HG03097 (cell line): ENCODE data around the gene KIR3DL2.
"Not testable (repeated sequence)": the region's sequence is repeated elsewhere in the genome, so short reads cannot be mapped to it uniquely, and the experiment has no call there.

Experiments used
- ATAC-seq: cut with Tn5 transposase; IDR thresholded peaks from one replicate; pipeline ENCODE4 v1.9.1; 2021; ENCODE audit not compliant: unreplicated experiment, low FRiP score

The KIR3DL2 gene

GRCh38 chr19:54850061-54850640 is at the start of gene KIR3DL2:
Gene KIR3DL2, plus strand, starts transcription at chr19:54850443. Its CDS starts 33 bp downstream, at chr19:54850476.
- not testable (repeated sequence) for ATAC-seq

GRCh38 chr19:54803410-54803809 is 46.8 kb upstream of the KIR3DL2 start, which contains the start of gene KIR2DL4:
Gene KIR2DL4, plus strand, starts transcription at chr19:54803610. Its CDS starts 42 bp downstream, at chr19:54803652.
- no peak for ATAC-seq

- no peak for ATAC-seq
Measured at GRCh38 chr19:54804101-54804500, 46.1 kb upstream of the KIR3DL2 start.

DNA sequence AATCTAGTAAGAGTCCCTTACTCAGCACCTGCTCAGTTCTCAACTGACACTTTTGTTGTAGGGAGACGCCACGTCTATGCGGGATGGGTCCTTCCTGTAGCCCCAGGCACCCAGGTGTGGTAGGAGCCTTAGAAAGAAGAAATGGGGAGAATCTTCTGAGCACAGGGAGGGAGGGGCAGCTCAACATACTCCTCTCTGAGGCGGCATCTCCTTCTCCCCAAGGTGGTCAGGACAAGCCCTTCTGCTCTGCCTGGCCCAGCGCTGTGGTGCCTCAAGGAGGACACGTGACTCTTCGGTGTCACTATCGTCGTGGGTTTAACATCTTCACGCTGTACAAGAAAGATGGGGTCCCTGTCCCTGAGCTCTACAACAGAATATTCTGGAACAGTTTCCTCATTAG is 45.7 kb upstream of the KIR3DL2 start:
- no peak for ATAC-seq

DNA sequence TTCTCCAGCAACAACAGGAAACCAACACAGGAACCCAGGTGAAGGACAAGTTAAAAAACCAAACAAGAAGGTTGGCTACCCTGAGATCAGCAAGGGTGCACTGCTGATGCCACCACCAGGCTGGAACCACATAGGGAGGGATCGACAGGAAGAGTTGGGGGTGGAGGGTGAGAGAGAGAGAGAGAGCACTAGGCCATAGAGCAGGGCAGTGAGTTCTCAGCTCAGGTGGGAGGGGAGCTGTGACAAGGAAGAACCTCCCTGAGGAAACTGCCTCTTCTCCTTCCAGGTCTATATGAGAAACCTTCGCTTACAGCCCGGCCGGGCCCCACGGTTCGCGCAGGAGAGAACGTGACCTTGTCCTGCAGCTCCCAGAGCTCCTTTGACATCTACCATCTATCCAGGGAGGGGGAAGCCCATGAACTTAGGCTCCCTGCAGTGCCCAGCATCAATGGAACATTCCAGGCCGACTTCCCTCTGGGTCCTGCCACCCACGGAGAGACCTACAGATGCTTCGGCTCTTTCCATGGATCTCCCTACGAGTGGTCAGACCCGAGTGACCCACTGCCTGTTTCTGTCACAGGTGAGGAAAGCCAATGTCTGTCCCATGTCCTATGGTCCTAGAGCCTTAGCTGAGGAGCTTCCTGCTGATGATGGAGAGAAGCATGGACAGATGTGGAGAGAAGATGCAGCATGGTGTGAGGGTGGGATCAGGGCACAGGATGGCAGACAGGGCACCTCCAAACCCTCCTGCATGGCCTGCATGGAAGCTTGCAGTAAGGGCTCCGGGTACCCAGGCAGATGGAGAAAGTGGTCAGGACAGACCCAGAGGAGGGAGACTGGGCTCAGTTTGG is 44.4 kb upstream of the KIR3DL2 start:
- no peak for ATAC-seq

- no peak for ATAC-seq
Measured at GRCh38 chr19:54806516-54806838, 43.8 kb upstream of the KIR3DL2 start.

- not testable (repeated sequence) for ATAC-seq
Measured at GRCh38 chr19:54814571-54814970, 35.7 kb upstream of the KIR3DL2 start.

DNA sequence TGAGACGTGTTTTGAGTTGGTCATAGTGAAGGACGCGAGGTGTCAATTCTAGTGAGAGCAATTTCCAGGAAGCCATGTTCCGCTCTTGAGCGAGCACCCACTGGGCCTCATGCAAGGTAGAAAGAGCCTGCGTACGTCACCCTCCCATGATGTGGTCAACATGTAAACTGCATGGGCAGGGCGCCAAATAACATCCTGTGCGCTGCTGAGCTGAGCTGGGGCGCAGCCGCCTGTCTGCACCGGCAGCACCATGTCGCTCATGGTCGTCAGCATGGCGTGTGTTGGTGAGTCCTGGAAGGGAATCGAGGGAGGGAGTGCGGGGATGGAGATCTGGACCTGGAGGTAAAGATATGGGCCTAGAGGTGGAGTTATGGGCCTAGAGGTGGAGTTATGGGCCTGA is 34.0 kb upstream of the KIR3DL2 start, which contains the start of gene KIR3DL1:
TSS of gene KIR3DL1 (plus strand) at position 218 of the 400 bp plus-strand sequence.
- not testable (repeated sequence) for ATAC-seq

DNA sequence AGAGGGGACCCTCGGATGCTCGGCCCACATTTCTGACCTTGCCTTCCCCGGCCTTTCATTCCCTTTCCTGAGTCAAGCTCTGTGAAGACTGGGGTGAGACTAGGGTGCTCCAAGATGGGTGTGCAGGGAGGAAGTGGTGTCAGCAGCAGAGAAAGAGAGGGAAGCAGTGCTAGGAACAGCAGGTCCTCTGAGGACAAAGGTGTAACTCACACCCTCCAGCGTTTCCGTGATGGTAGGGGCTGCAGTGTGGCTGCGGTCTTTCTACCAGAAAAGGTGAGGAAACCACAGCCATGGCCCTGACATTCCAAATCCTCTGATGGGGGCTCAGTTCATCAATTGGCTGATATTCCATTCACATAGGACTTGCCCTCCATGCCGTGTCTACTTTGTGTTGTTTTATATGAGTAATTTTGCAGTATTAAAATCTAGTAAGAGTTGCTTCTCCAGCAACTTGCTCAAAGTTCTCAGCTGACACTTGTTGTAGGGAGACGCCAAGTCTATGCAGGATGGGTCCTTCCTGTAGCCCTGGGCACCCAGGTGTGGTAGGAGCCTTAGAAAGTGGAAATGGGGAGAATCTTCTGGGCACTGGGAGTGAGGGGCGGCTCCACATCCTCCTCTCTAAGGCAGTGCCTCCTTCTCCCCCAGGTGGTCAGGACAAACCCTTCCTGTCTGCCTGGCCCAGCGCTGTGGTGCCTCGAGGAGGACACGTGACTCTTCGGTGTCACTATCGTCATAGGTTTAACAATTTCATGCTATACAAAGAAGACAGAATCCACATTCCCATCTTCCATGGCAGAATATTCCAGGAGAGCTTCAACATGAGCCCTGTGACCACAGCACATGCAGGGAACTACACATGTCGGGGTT is 32.3 kb upstream of the KIR3DL2 start:
- ATAC-seq = no peak

DNA sequence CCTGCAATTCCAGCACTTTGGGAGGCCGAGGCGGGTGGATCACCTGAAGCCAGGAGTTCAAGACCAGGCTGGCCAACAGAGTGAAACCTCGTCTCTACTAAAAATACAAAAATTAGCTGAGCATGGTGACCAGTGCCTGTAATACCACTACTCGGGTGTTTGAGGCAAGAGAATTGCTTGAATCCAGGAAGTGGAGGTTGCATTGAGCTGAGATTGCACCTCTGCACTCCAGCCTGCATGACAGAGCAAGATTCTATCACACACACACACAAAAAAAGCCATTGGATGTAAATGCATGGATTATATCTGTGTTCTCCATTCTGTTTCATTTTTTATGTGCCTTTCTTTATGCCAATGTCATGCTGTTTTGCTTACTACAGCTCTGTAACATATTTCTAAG is 25.8 kb upstream of the KIR3DL2 start:
- not testable (repeated sequence) for ATAC-seq

DNA sequence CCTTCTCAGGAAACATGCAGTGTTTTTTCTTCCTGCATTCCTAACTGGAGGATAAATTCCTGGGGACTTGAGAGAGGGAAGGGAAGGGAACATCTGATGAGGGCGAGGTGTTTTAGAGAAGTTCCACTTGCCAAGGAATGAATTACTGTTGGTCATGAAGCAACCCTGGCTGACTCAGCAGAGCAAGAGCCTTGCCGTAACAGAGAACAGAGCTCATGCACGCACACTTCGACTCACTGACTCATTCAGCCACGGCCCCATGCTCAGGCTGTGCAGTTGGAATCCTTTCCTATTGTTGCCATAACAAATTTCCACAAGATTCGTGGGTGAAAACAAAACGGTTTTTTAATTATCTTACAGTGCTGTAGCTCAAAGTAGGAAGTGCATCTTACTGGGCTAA is 24.9 kb upstream of the KIR3DL2 start:
- not testable (repeated sequence) for ATAC-seq

- ATAC-seq = not testable (repeated sequence)
Measured at GRCh38 chr19:54828064-54828463, 22.2 kb upstream of the KIR3DL2 start.

- not testable (repeated sequence) for ATAC-seq
Measured at GRCh38 chr19:54832496-54832895, 17.7 kb upstream of the KIR3DL2 start, which contains the start of gene KIR2DS4. Gene KIR2DS4, plus strand, starts transcription at chr19:54832676.

- ATAC-seq = not testable (repeated sequence)
Measured at GRCh38 chr19:54835126-54835525, 15.1 kb upstream of the KIR3DL2 start.

DNA sequence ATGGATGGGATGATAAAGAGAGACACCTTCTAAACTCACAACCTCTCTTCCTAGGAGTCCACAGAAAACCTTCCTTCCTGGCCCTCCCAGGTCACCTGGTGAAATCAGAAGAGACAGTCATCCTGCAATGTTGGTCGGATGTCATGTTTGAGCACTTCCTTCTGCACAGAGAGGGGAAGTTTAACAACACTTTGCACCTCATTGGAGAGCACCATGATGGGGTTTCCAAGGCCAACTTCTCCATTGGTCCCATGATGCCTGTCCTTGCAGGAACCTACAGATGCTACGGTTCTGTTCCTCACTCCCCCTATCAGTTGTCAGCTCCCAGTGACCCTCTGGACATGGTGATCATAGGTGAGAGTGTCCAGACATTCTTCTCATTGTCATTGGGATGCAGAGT is 12.7 kb upstream of the KIR3DL2 start:
- not testable (repeated sequence) for ATAC-seq

DNA sequence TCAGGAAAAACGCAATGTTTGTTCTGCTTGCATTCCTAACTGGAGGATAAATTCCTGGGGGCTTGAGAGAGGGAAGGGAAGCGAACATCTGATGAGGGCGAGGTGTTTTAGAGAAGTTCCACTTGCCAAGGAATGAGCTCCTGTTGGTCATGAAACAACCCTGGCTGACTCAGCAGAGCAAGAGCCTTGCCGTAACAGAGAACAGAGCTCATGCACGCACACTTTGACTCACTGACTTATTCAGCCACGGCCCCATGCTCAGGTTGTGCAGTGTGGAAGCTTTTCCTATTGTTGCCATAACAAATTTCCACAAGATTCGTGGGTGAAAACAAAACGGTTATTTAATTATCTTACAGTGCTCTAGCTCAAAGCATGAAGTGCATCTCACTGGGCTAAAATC is 7.1 kb upstream of the KIR3DL2 start:
- not testable (repeated sequence) for ATAC-seq

DNA sequence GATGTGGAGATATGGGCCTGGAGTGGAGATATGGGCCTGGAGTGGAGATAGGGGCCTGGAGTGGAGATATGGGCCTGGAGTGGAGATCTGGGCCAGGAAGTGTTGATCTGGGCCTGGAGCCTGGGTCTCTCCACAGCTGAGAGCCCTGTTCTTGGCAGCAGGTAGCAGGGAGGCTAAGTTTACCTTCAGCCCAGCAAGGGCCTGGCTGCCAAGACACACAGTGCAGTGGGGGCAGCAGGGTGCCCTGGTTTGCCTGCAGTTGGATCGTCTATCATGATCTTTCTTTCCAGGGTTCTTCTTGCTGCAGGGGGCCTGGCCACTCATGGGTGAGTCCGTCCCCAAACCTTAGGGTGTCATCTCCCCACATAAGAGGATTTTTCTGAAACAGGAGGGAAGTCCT is 687 bp downstream of the KIR3DL2 start:
- no peak for ATAC-seq

GRCh38 chr19:54851353-54851752 is 1.1 kb downstream of the KIR3DL2 start:
- ATAC-seq = no peak

- not testable (repeated sequence) for ATAC-seq
Measured at GRCh38 chr19:54855241-54855640, 5.0 kb downstream of the KIR3DL2 start.

DNA sequence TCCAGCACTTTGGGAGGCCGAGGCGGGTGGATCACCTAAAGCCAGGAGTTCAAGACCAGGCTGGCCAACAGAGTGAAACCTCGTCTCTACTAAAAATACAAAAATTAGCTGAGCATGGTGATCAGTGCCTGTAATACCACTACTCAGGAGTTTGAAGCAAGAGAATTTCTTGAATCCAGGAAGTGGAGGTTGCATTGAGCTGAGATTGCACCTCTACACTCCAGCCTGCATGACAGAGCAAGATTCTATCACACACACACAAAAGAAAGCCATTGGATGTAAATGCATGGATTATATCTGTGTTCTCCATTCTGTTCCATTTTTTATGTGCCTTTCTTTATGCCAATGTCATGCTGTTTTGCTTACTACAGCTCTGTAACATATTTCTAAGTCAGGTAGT is 8.2 kb downstream of the KIR3DL2 start:
- not testable (repeated sequence) for ATAC-seq

DNA sequence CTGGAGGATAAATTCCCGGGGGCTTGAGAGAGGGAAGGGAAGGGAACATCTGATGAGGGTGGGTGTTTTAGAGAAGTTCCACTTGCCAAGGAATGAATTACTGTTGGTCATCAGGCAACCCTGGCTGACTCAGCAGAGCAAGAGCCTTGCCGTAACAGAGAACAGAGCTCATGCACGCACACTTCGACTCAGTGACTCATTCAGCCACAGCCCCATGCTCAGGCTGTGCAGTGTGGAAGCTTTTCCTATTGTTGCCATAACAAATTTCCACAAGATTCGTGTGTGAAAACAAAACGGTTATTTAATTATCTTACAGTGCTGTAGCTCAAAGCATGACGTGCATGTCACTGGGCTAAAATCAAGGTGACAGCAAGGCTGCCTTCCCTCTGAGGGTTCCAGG is 9.2 kb downstream of the KIR3DL2 start:
- ATAC-seq = not testable (repeated sequence)
